ENCODE results near the gene MYL12A. TPM values are rescaled to one million over a fixed set of nuclear protein-coding genes. Genes with fewer than 3 reads are reported as not detected.
A peak's percentile ranks its signal among the peaks of the same experiment; 100 is the strongest.
"Not testable (repeated sequence)": the region's sequence is repeated elsewhere in the genome, so short reads cannot be mapped to it uniquely, and the experiment has no call there.

The MYL12A gene
- polyA plus RNA-seq (2013, experiment 1 of 2) = 183 TPM
- 185 TPM for polyA plus RNA-seq (2013, experiment 2 of 2)

- Histone ChIP-seq H2BK120ac (ENCODE audit: low read depth, low read length) (peak within 1 kb of the TSS; percentile 81), H3K23ac (ENCODE audit: low read depth, low read length, poor library complexity) (peak within 1 kb of the TSS; percentile 97), H3K9ac (ENCODE audit: low read depth, low read length, poor library complexity) (peak within 1 kb of the TSS; percentile 97), H3K4me3 (ENCODE audit: low read length in 2 of 2) (peak within 1 kb of the TSS; percentile 93 to 96), H4K8ac (ENCODE audit: low read depth, low read length) (peak within 1 kb of the TSS; percentile 23), H2BK15ac (ENCODE audit: low read length) (peak within 1 kb of the TSS; percentile 97), H4K91ac (ENCODE audit: low read depth, low read length, poor library complexity) (no peak within 1 kb of the TSS), H3K4me1 (ENCODE audit: control insufficient read depth in 2 of 2, insufficient read depth in 1 of 2, low read depth in 1 of 2, low read length in 2 of 2) (peaks cover 0 to 3% of the 10 kb centered on the region in 2 donors), H3K79me1 (ENCODE audit: low read depth, low read length) (peaks cover 5% of the 10 kb centered on the region), H2BK5ac (ENCODE audit: low read length) (peak within 1 kb of the TSS; percentile 91), H3K9me3 (replicated peaks in 1 of 2; ENCODE audit: control insufficient read depth in 2 of 2, insufficient read depth in 1 of 2, low read depth in 1 of 2, low read length in 2 of 2) (peaks cover 2 to 12% of the 10 kb centered on the region in 2 donors), H2AFZ (ENCODE audit: low read length) (peak within 1 kb of the TSS; percentile 92), H3K18ac (ENCODE audit: low read length) (peak within 1 kb of the TSS; percentile 98), H3K36me3 (replicated peaks in 1 of 2; ENCODE audit: control insufficient read depth in 2 of 2, insufficient read depth in 2 of 2, low read length in 2 of 2) (peaks cover 0 to 34% of the 10 kb centered on the region in 2 donors), H3K4ac (ENCODE audit: low read length) (peak within 1 kb of the TSS; percentile 53), H3K4me2 (ENCODE audit: insufficient read depth, low read length, poor library complexity, severe bottlenecking) (peak within 1 kb of the TSS; percentile 67), H3K27ac (replicated peaks; ENCODE audit: low read length) (peak within 1 kb of the TSS; percentile 84), H2AK5ac (ENCODE audit: low read depth, low read length) (peak within 1 kb of the TSS; percentile 63), H2BK12ac (ENCODE audit: low read length) (peak within 1 kb of the TSS; percentile 73), H3K27me3 (ENCODE audit: control insufficient read depth in 3 of 3, insufficient read depth in 3 of 3, low read depth in 1 of 3, low read length in 3 of 3) (no peaks in the 10 kb centered on the region), H3K14ac (ENCODE audit: low read length) (peak within 1 kb of the TSS; percentile 84)
- peak; percentile 94 for DNase-seq (ENCODE audit: low spot score)
- no CpG with 5 or more reads among the region's 65 CpGs for WGBS, 2 donors (ENCODE audit: extremely low coverage in 2 of 2, insufficient read length in 2 of 2, insufficient replicate concordance in 1 of 2)
Measured at GRCh38 chr18:3247240-3248061, at the start of gene MYL12A. TSS of gene MYL12A (plus strand) at chr18:3247801. CDS start at chr18:3253248, 5,447 bp downstream.

- not testable (repeated sequence) for H3K4me2 ChIP-seq (ENCODE audit: insufficient read depth, low read length, poor library complexity, severe bottlenecking); H2BK120ac ChIP-seq (ENCODE audit: low read depth, low read length); H3K4me3 ChIP-seq (ENCODE audit: low read length in 2 of 2); H3K18ac ChIP-seq (ENCODE audit: low read length); H3K27me3 ChIP-seq (ENCODE audit: control insufficient read depth in 3 of 3, insufficient read depth in 3 of 3, low read depth in 1 of 3, low read length in 3 of 3); H2BK15ac ChIP-seq (ENCODE audit: low read length); H3K27ac ChIP-seq (replicated peaks; ENCODE audit: low read length); H4K91ac ChIP-seq (ENCODE audit: low read depth, low read length, poor library complexity); DNase-seq (ENCODE audit: low spot score); H3K9me3 ChIP-seq (replicated peaks in 1 of 2; ENCODE audit: control insufficient read depth in 2 of 2, insufficient read depth in 1 of 2, low read depth in 1 of 2, low read length in 2 of 2); H3K23ac ChIP-seq (ENCODE audit: low read depth, low read length, poor library complexity); H2BK12ac ChIP-seq (ENCODE audit: low read length); H3K79me1 ChIP-seq (ENCODE audit: low read depth, low read length); H3K14ac ChIP-seq (ENCODE audit: low read length); H3K9ac ChIP-seq (ENCODE audit: low read depth, low read length, poor library complexity); H2AK5ac ChIP-seq (ENCODE audit: low read depth, low read length); H4K8ac ChIP-seq (ENCODE audit: low read depth, low read length); H3K4ac ChIP-seq (ENCODE audit: low read length); H3K36me3 ChIP-seq (replicated peaks in 1 of 2; ENCODE audit: control insufficient read depth in 2 of 2, insufficient read depth in 2 of 2, low read length in 2 of 2); H3K4me1 ChIP-seq (ENCODE audit: control insufficient read depth in 2 of 2, insufficient read depth in 1 of 2, low read depth in 1 of 2, low read length in 2 of 2); H2AFZ ChIP-seq (ENCODE audit: low read length); H2BK5ac ChIP-seq (ENCODE audit: low read length)
- WGBS, 2 donors (ENCODE audit: extremely low coverage in 2 of 2, insufficient read length in 2 of 2, insufficient replicate concordance in 1 of 2) = no CpG with 5 or more reads among the region's 11 CpGs
Measured at GRCh38 chr18:3198260-3198860, 49.2 kb upstream of the MYL12A start.

GRCh38 chr18:3199942-3200645, 47.5 kb upstream of the MYL12A start:
- H3K18ac ChIP-seq (ENCODE audit: low read length) = no peak overlapping the region
- H3K4me3 ChIP-seq (ENCODE audit: low read length in 2 of 2) = no peak overlapping the region
- H2BK120ac ChIP-seq (ENCODE audit: low read depth, low read length) = no peak overlapping the region
- H4K8ac ChIP-seq (ENCODE audit: low read depth, low read length) = no peak overlapping the region
- H3K23ac ChIP-seq (ENCODE audit: low read depth, low read length, poor library complexity) = no peak overlapping the region
- no peak overlapping the region for H2BK15ac ChIP-seq (ENCODE audit: low read length)
- H3K14ac ChIP-seq (ENCODE audit: low read length) = no peak overlapping the region
- no peak overlapping the region for H3K4ac ChIP-seq (ENCODE audit: low read length)
- WGBS, 2 donors (ENCODE audit: extremely low coverage in 2 of 2, insufficient read length in 2 of 2, insufficient replicate concordance in 1 of 2) = no CpG with 5 or more reads among the region's 2 CpGs
- H4K91ac ChIP-seq (ENCODE audit: low read depth, low read length, poor library complexity) = no peak overlapping the region
- H3K4me2 ChIP-seq (ENCODE audit: insufficient read depth, low read length, poor library complexity, severe bottlenecking) = no peak overlapping the region
- H3K9me3 ChIP-seq (replicated peaks in 1 of 2; ENCODE audit: control insufficient read depth in 2 of 2, insufficient read depth in 1 of 2, low read depth in 1 of 2, low read length in 2 of 2) = peaks cover 0 to 3% of the 10 kb centered on the region in 2 donors
- no peaks in the 10 kb centered on the region for H3K36me3 ChIP-seq (replicated peaks in 1 of 2; ENCODE audit: control insufficient read depth in 2 of 2, insufficient read depth in 2 of 2, low read length in 2 of 2)
- H2AFZ ChIP-seq (ENCODE audit: low read length) = no peak overlapping the region
- no peaks in the 10 kb centered on the region for H3K27me3 ChIP-seq (ENCODE audit: control insufficient read depth in 3 of 3, insufficient read depth in 3 of 3, low read depth in 1 of 3, low read length in 3 of 3)
- H3K4me1 ChIP-seq (ENCODE audit: control insufficient read depth in 2 of 2, insufficient read depth in 1 of 2, low read depth in 1 of 2, low read length in 2 of 2) = no peaks in the 10 kb centered on the region
- no peak overlapping the region for H2AK5ac ChIP-seq (ENCODE audit: low read depth, low read length)
- no peaks in the 10 kb centered on the region for H3K79me1 ChIP-seq (ENCODE audit: low read depth, low read length)
- no peak overlapping the region for H2BK5ac ChIP-seq (ENCODE audit: low read length)
- no peak overlapping the region for H3K9ac ChIP-seq (ENCODE audit: low read depth, low read length, poor library complexity)
- H3K27ac ChIP-seq (replicated peaks; ENCODE audit: low read length) = no peak overlapping the region
- H2BK12ac ChIP-seq (ENCODE audit: low read length) = no peak overlapping the region
- no peak for DNase-seq (ENCODE audit: low spot score)

GRCh38 chr18:3205239-3205638, 42.4 kb upstream of the MYL12A start:
- no peak overlapping the region for H4K91ac ChIP-seq (ENCODE audit: low read depth, low read length, poor library complexity)
- DNase-seq (ENCODE audit: low spot score) = no peak
- H3K9ac ChIP-seq (ENCODE audit: low read depth, low read length, poor library complexity) = no peak overlapping the region
- no peaks in the 10 kb centered on the region for H3K79me1 ChIP-seq (ENCODE audit: low read depth, low read length)
- no peak overlapping the region for H3K18ac ChIP-seq (ENCODE audit: low read length)
- H3K27me3 ChIP-seq (ENCODE audit: control insufficient read depth in 3 of 3, insufficient read depth in 3 of 3, low read depth in 1 of 3, low read length in 3 of 3) = no peaks in the 10 kb centered on the region
- no peak overlapping the region for H2AK5ac ChIP-seq (ENCODE audit: low read depth, low read length)
- H2AFZ ChIP-seq (ENCODE audit: low read length) = no peak overlapping the region
- no peak overlapping the region for H2BK15ac ChIP-seq (ENCODE audit: low read length)
- no peak overlapping the region for H2BK5ac ChIP-seq (ENCODE audit: low read length)
- H3K9me3 ChIP-seq (replicated peaks in 1 of 2; ENCODE audit: control insufficient read depth in 2 of 2, insufficient read depth in 1 of 2, low read depth in 1 of 2, low read length in 2 of 2) = peaks cover 0 to 3% of the 10 kb centered on the region in 2 donors
- no peaks in the 10 kb centered on the region for H3K4me1 ChIP-seq (ENCODE audit: control insufficient read depth in 2 of 2, insufficient read depth in 1 of 2, low read depth in 1 of 2, low read length in 2 of 2)
- H2BK120ac ChIP-seq (ENCODE audit: low read depth, low read length) = no peak overlapping the region
- H4K8ac ChIP-seq (ENCODE audit: low read depth, low read length) = no peak overlapping the region
- H3K14ac ChIP-seq (ENCODE audit: low read length) = no peak overlapping the region
- H3K23ac ChIP-seq (ENCODE audit: low read depth, low read length, poor library complexity) = no peak overlapping the region
- no peak overlapping the region for H3K27ac ChIP-seq (replicated peaks; ENCODE audit: low read length)
- H3K4me2 ChIP-seq (ENCODE audit: insufficient read depth, low read length, poor library complexity, severe bottlenecking) = no peak overlapping the region
- no peak overlapping the region for H3K4me3 ChIP-seq (ENCODE audit: low read length in 2 of 2)
- H3K36me3 ChIP-seq (replicated peaks in 1 of 2; ENCODE audit: control insufficient read depth in 2 of 2, insufficient read depth in 2 of 2, low read length in 2 of 2) = no peaks in the 10 kb centered on the region
- no peak overlapping the region for H3K4ac ChIP-seq (ENCODE audit: low read length)
- no peak overlapping the region for H2BK12ac ChIP-seq (ENCODE audit: low read length)

Data from neuronal stem cell (in vitro differentiated cells).